K562 (cell line): Measurements from ENCODE around the gene SPTBN4. TPM values are rescaled to one million over a fixed set of nuclear protein-coding genes. Genes with fewer than 3 reads are reported as not detected.

Experiments used
- ATAC-seq: fragments of 200-7000 bp; cut with Tn5 transposase; 3 replicates; pipeline ENCODE4 v1.9.1; 2020; ENCODE audit warnings: moderate library complexity
- BruUV-seq: library from RNA; stranded (reverse); fragments of 400-500 nt; replicated peaks from 2 replicates; lab custom pipeline; 2021; lab: Mats Ljungman, UMichigan
- CTCF ChIA-PET: fragments of 300-600 bp; formaldehyde crosslinking; extraction: SDS; loops from one replicate; lab custom pipeline; 2021; ENCODE audit warnings: low intra/inter-chr PET ratio; lab: Yijun Ruan, JAX
- POLR2A ChIA-PET: fragments of 300-600, 350-650 bp; sonication (Branson Sonifier 250); formaldehyde crosslinking; extraction: SDS; loops from one replicate; lab custom pipeline; 2021; ENCODE audit warnings: antibody characterized with exemption, inconsistent platforms; lab: Yijun Ruan, JAX
- DNase-seq, 4 experiments: peaks; one replicate each; pipeline versions ENCODE4 v3.0.0 to v3.0.0-alpha.2; 2011 to 2018; ENCODE audit warnings: low spot score in 3 of 4, mixed read lengths in 3 of 4; ENCODE audit errors: extremely low read depth in 1 of 4
- FAIRE-seq: peaks from 2 replicates; lab custom pipeline; 2011; peaks lifted over from hg19 to GRCh38; lab: Jason Lieb, UNC
- H2AFZ ChIP-seq: 2 replicates; pipeline ENCODE4 v1.6.0; 2011; ENCODE audit warnings: low read depth, low read length, control low read depth, inconsistent platforms
- H3K27ac ChIP-seq: fragments of 200-600 bp; 3 replicates; pipeline ENCODE4 v1.8.0; 2011; ENCODE audit warnings: low read depth, mild to moderate bottlenecking, control low read depth, inconsistent platforms, low read length, moderate library complexity, mixed read lengths; ENCODE audit errors: extremely low read depth
- H3K27me3 ChIP-seq, 2 experiments: fragments of 300-600 bp in 1 of 2; 2 replicates in 1 of 2; 3 replicates in 1 of 2; pipeline versions ENCODE4 v1.6.0 to v1.8.0; 2011; ENCODE audit warnings: inconsistent platforms in 2 of 2, low read length in 2 of 2, mild to moderate bottlenecking in 1 of 2, mixed read lengths in 1 of 2, moderate library complexity in 1 of 2; ENCODE audit not compliant: control insufficient read depth in 2 of 2, insufficient read depth in 2 of 2
- H3K36me3 ChIP-seq: fragments of 300-600 bp; 3 replicates; pipeline ENCODE4 v1.8.0; 2011; ENCODE audit warnings: mild to moderate bottlenecking, low read length, inconsistent platforms; ENCODE audit not compliant: control insufficient read depth, insufficient read depth
- H3K4me1 ChIP-seq, 2 experiments: fragments of 200-600 bp in 1 of 2; replicated peaks in 1 of 2; 2 replicates in 1 of 2; 3 replicates in 1 of 2; pipeline versions ENCODE4 v1.5.1 to v1.8.0; 2011; ENCODE audit warnings: inconsistent platforms in 2 of 2, low read length in 2 of 2, mild to moderate bottlenecking in 1 of 2, mixed read lengths in 1 of 2, moderate library complexity in 1 of 2; ENCODE audit not compliant: control insufficient read depth in 2 of 2, insufficient read depth in 2 of 2
- H3K4me2 ChIP-seq: 2 replicates; pipeline ENCODE4 v1.6.1; 2011; ENCODE audit warnings: low read length, control low read depth, inconsistent platforms, mixed read lengths; ENCODE audit not compliant: insufficient read depth
- H3K4me3 ChIP-seq: fragments of 200-600 bp; sonication (generic), shearing (Covaris generic); 2 replicates; pipeline ENCODE4 v1.5.1; 2016; ENCODE audit warnings: control low read depth, inconsistent platforms
- H3K79me2 ChIP-seq: fragments of 200-600 bp; 3 replicates; pipeline ENCODE4 v1.8.0; 2011; ENCODE audit warnings: low read length, inconsistent platforms; ENCODE audit not compliant: control insufficient read depth, insufficient read depth
- H3K9ac ChIP-seq, 2 experiments: 2 replicates each; pipeline versions ENCODE4 v1.6.0 to v1.6.1; 2011; ENCODE audit warnings: low read depth in 2 of 2, low read length in 2 of 2, control low read depth in 1 of 2, inconsistent platforms in 1 of 2, mild to moderate bottlenecking in 1 of 2, mixed read lengths in 1 of 2; ENCODE audit not compliant: insufficient read depth in 1 of 2
- H3K9me1 ChIP-seq: one replicate; pipeline ENCODE4 v1.6.0; 2011; ENCODE audit warnings: inconsistent platforms, mild to moderate bottlenecking, low read length, moderate library complexity; ENCODE audit not compliant: control insufficient read depth, insufficient read depth
- H3K9me3 ChIP-seq: replicated peaks from 2 replicates; pipeline ENCODE4 v1.5.1; 2011; ENCODE audit warnings: low read depth, low read length, inconsistent platforms; ENCODE audit not compliant: control insufficient read depth, insufficient read depth
- H4K20me1 ChIP-seq: replicated peaks from 2 replicates; pipeline ENCODE4 v1.6.1; 2011; ENCODE audit warnings: low read length, inconsistent platforms, mixed read lengths; ENCODE audit not compliant: control insufficient read depth, insufficient read depth
- BACH1 ChIP-seq: fragments of 200-800 bp; sonication (Bioruptor generic); IDR thresholded peaks from 2 replicates; pipeline ENCODE4 v1.6.1; 2016; ENCODE audit warnings: missing genetic modification characterization, missing compliant biosample characterization
- WGBS: fragments of 100-300 bp; shearing (Covaris generic); methylation state at CpG from one replicate; pipeline ENCODE4 v1.1.6; 2016; ENCODE audit warnings: low coverage, mixed read lengths; ENCODE audit not compliant: insufficient coverage; ENCODE audit errors: missing lambda C conversion rate; 5-methylcytosine and 5-hydroxymethylcytosine counted together
- in situ Hi-C: fragments of 300-500 bp; cut with MboI; formaldehyde crosslinking; loops from 4 replicates; pipeline ENCODE4 v1.15.0; 2018; ENCODE audit warnings: inconsistent platforms, mixed read lengths
- intact Hi-C: fragments of 100-400 bp; cut with micrococcal nuclease; formaldehyde crosslinking; loops from 2 replicates; pipeline ENCODE4 v1.14.2; 2022
- polyA plus RNA-seq, 8 experiments: library from polyadenylated mRNA; depleted of rRNA in 4 of 8; stranded (reverse) in 5 of 8; unstranded in 3 of 8; fragments of >200 nt; fragmentation: Nextera tagmentation in 2 of 8; fragmentation: Illumina TruSeq in 1 of 8; extraction: Ambion mirVana in 2 of 8; extraction: Trizol in 1 of 8; gene quantifications; 2 replicates each; pipeline versions ENCODE4 v1.2.1 to v1.2.3, GENCODE V29; 2011 to 2014; ENCODE audit warnings: inconsistent platforms in 1 of 8, missing spikeins in 1 of 8
- total RNA-seq, 7 experiments: library from RNA; depleted of rRNA in 6 of 7; stranded (reverse); fragments of >200 nt in 6 of 7; fragmentation: Illumina TruSeq in 2 of 7; extraction: Trizol in 2 of 7; gene quantifications; 2 replicates each; pipeline versions ENCODE4 v1.2.1 to v1.2.3, GENCODE V29; 2011 to 2021; ENCODE audit warnings: low replicate concordance in 1 of 7
- TF ChIP-seq, protein P1 (sequence below): sonication (generic); formaldehyde crosslinking; IDR thresholded peaks from 2 replicates; pipeline ENCODE4 v1.8.1; 2023; ENCODE audit warnings: mild to moderate bottlenecking, missing genetic modification reagents

SPTBN4 gene
- total and polyA plus RNA-seq, 9 of the 15 experiments (the other 6 are each of a cell fraction or from before 2014, with no cell fraction given): 0.01 to 1.5 (median 0.86) TPM

DNA sequence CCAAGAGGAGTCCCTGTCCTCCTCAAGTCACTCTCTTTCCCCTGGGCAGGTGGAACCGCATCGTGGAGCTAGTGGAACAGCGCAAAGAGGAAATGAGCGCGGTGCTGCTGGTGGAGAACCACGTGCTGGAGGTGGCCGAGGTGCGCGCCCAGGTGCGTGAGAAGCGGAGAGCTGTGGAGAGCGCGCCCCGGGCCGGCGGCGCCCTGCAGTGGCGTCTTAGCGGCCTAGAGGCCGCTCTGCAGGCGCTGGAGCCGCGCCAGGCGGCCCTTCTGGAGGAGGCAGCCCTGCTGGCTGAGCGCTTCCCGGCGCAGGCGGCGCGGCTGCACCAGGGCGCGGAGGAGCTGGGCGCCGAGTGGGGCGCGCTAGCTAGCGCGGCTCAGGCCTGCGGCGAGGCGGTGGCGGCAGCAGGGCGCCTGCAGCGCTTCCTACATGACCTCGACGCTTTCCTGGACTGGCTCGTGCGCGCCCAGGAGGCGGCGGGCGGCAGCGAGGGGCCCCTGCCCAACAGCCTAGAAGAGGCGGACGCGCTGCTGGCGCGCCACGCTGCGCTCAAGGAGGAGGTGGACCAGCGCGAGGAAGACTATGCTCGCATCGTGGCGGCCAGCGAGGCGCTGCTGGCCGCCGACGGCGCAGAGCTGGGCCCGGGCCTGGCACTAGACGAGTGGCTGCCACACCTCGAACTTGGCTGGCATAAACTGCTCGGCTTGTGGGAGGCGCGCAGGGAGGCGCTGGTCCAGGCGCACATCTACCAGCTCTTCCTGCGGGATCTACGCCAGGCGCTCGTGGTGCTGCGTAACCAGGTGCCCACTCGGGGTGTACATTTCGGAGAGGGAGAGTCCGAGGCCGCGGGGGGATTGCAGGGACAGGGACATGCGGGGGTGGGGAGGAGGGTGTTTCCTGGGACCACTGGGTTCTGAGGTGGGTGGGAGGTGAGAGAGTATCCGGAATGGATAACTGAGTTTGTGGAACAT, 52.8 kb downstream of the SPTBN4 start:
- no TSS peak for BruUV-seq
- ChIA-PET POLR2A (interaction anchor here (1.7 kb wide), 1 partner anchor 14 kb away, joined by 4 read pairs; no protein-coding TSS in a partner anchor), CTCF (no interaction called here)
- peaks cover 16 to 27% of the 10 kb centered on the region in 2 experiments for H3K4me1 ChIP-seq
- H3K9me1 ChIP-seq: no peaks in the 10 kb centered on the region
- H3K27me3 ChIP-seq: no peaks in the 10 kb centered on the region
- H2AFZ ChIP-seq: no peak overlapping the region
- FAIRE-seq (no peak), DNase-seq (no peak), ATAC-seq (no peak)
- H3K79me2 ChIP-seq: no peaks in the 10 kb centered on the region
- in situ Hi-C loops (no loop called here), intact Hi-C loops (loop anchor here (5.0 kb wide), 1 partner anchor 77 kb away; the partner anchor contains the start of gene SERTAD3)
- H3K27ac ChIP-seq: no peak overlapping the region
- 90% methylated on average over 59 of the region's 91 CpGs for WGBS
- no peak overlapping the region for H3K4me3 ChIP-seq
- TF ChIP-seq, protein P1, sequence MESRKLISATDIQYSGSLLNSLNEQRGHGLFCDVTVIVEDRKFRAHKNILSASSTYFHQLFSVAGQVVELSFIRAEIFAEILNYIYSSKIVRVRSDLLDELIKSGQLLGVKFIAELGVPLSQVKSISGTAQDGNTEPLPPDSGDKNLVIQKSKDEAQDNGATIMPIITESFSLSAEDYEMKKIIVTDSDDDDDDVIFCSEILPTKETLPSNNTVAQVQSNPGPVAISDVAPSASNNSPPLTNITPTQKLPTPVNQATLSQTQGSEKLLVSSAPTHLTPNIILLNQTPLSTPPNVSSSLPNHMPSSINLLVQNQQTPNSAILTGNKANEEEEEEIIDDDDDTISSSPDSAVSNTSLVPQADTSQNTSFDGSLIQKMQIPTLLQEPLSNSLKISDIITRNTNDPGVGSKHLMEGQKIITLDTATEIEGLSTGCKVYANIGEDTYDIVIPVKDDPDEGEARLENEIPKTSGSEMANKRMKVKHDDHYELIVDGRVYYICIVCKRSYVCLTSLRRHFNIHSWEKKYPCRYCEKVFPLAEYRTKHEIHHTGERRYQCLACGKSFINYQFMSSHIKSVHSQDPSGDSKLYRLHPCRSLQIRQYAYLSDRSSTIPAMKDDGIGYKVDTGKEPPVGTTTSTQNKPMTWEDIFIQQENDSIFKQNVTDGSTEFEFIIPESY (CRISPR knock-in tag): peak; percentile 82
- no peak for TF ChIP-seq BACH1 (tag)
- no peaks in the 10 kb centered on the region for H3K9me3 ChIP-seq
- H3K36me3 ChIP-seq: no peaks in the 10 kb centered on the region
- no peak overlapping the region for H3K4me2 ChIP-seq
- H3K9ac ChIP-seq: no peak overlapping the region
- H4K20me1 ChIP-seq: no peaks in the 10 kb centered on the region
